ENCODE results near the gene PHF13.

GRCh38 chr1:6614929-6615785 lies 1.6 kb downstream of the PHF13 start:
- TF ChIP-seq CTCF (conservative IDR thresholded peaks at IDR 0.05 in 1 of 2, IDR thresholded peaks at IDR 0.05 in 1 of 2; ENCODE audit: low read depth in 1 of 2, low read length in 2 of 2) (no peak), EZH2 (IDR thresholded peaks at IDR 0.05; ENCODE audit: low read length, missing control alignments) (no peak)

All from fibroblast of lung (primary cell).